SU-DHL-6 (cell line): ENCODE measurements around the gene CEP95.

Source experiments
- H2AFZ ChIP-seq: fragments of 200-600 bp; sonication (generic); 2 replicates; pipeline ENCODE4 v1.6.1; 2014; ENCODE audit warnings: low read depth, mild to moderate bottlenecking, moderate library complexity, mixed read lengths, antibody characterized with exemption, low read length; ENCODE audit not compliant: severe bottlenecking
- H3F3A ChIP-seq: fragments of 200-600 bp; shearing (Covaris generic); 2 replicates; pipeline ENCODE4 v1.6.0; 2016; ENCODE audit warnings: antibody characterized with exemption, mild to moderate bottlenecking; ENCODE audit not compliant: insufficient read depth
- H3K27ac ChIP-seq: fragments of 200-600 bp; sonication (generic); 2 replicates; pipeline ENCODE4 v1.5.1; 2016; ENCODE audit warnings: low read depth, mild to moderate bottlenecking, low read length, moderate library complexity, mixed read lengths
- H3K27me3 ChIP-seq: fragments of 200-600 bp; sonication (generic), shearing (Covaris generic); 2 replicates; pipeline ENCODE4 v1.6.0; 2014; ENCODE audit warnings: mild to moderate bottlenecking, low read length
- H3K36me3 ChIP-seq: fragments of 200-600 bp; sonication (generic); 2 replicates; pipeline ENCODE4 v1.6.1; 2014; ENCODE audit warnings: mild to moderate bottlenecking, low read length, mixed read lengths
- H3K4me2 ChIP-seq: fragments of 300-600, 200-600 bp; shearing (Covaris generic), sonication (generic); 2 replicates; pipeline ENCODE4 v1.6.0; 2014; ENCODE audit warnings: low read length, low read depth, mild to moderate bottlenecking; ENCODE audit not compliant: poor library complexity, severe bottlenecking
- H3K4me3 ChIP-seq: fragments of 200-600 bp; sonication (generic); 2 replicates; pipeline ENCODE4 v1.5.1; 2014; ENCODE audit warnings: antibody characterized with exemption, low read length, mild to moderate bottlenecking, mixed read lengths; ENCODE audit not compliant: insufficient read depth, poor library complexity, severe bottlenecking
- H3K79me2 ChIP-seq: fragments of 200-600 bp; sonication (generic); 2 replicates; pipeline ENCODE4 v1.6.1; 2014; ENCODE audit warnings: mild to moderate bottlenecking, low read length, moderate library complexity; ENCODE audit not compliant: insufficient read depth
- H3K9ac ChIP-seq: fragments of 200-600 bp; sonication (generic); 2 replicates; pipeline ENCODE4 v1.7.0; 2014; ENCODE audit warnings: mild to moderate bottlenecking, low read length
- H3K9me2 ChIP-seq: fragments of 200-600 bp; sonication (generic); replicated peaks from 2 replicates; pipeline ENCODE4 v1.6.1; 2014; ENCODE audit warnings: low read length; ENCODE audit not compliant: insufficient read depth
- H3K9me3 ChIP-seq: fragments of 200-600 bp; sonication (generic); 2 replicates; pipeline ENCODE4 v1.6.1; 2014; ENCODE audit warnings: low read length, mixed read lengths; ENCODE audit not compliant: insufficient read depth
- H4K20me1 ChIP-seq: fragments of 200-600 bp; sonication (generic); 2 replicates; pipeline ENCODE4 v1.6.1; 2014; ENCODE audit warnings: low read depth, mild to moderate bottlenecking, antibody characterized with exemption, low read length, moderate library complexity, mixed read lengths
- CTCF ChIP-seq: fragments of 200-600 bp; sonication (generic); IDR thresholded peaks from one replicate; pipeline ENCODE4 v1.5.1; 2017; ENCODE audit warnings: antibody characterized with exemption, mild to moderate bottlenecking, low read length, moderate library complexity; ENCODE audit not compliant: insufficient read depth, poor library complexity, severe bottlenecking
- EZH2phosphoT487 ChIP-seq: fragments of 200-600 bp; sonication (generic), shearing (Covaris generic); conservative IDR thresholded peaks from 2 replicates; pipeline ENCODE4 v1.6.1; 2018; ENCODE audit warnings: mild to moderate bottlenecking, antibody characterized with exemption, low read length, moderate library complexity, mixed read lengths

Gene CEP95

DNA sequence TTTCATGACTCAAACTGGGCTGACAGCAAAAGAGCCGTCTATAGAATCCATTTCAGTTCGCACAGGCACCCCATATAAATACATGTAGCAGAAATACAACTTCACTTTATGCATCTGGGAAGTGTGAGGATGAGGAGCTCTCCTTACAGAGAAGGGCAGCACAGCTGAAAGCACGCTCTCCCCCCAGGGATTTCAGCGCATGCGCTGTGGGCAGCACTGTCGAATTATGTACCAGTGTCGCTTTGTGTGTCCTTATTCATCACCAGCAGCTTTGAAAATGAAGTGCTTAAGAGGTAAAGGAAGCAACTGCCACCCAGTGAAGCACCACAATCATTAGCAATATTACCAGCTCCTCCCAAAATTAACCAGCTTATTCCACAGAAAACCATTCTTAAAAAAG is 39.9 kb downstream of the CEP95 start:
- Histone ChIP-seq H3K27me3 (no peaks in the 10 kb centered on the region), H3K4me2 (no peak overlapping the region), H3K4me3 (no peak overlapping the region), H3K79me2 (no peaks in the 10 kb centered on the region), H3K9me2 (no peaks in the 10 kb centered on the region), H3K9ac (no peak overlapping the region), H3K36me3 (peaks cover 6% of the 10 kb centered on the region; the same call in 1 of the 2 replicates), H3K27ac (no peak overlapping the region), H4K20me1 (no peaks in the 10 kb centered on the region), H2AFZ (no peak overlapping the region), H3F3A (no peaks in the 10 kb centered on the region), H3K9me3 (no peaks in the 10 kb centered on the region)
- no peak for TF ChIP-seq EZH2phosphoT487
- TF ChIP-seq CTCF: no peak

GRCh38 chr17:64547319-64547718 is 40.5 kb downstream of the CEP95 start:
- H4K20me1 ChIP-seq: no peaks in the 10 kb centered on the region
- H3K9ac ChIP-seq: no peak overlapping the region
- H3K36me3 ChIP-seq: peaks cover 6% of the 10 kb centered on the region; the same call in 1 of the 2 replicates
- no peak overlapping the region for H3K27ac ChIP-seq
- no peak overlapping the region for H2AFZ ChIP-seq
- H3K9me3 ChIP-seq: no peaks in the 10 kb centered on the region
- H3K79me2 ChIP-seq: no peaks in the 10 kb centered on the region
- H3K4me2 ChIP-seq: no peak overlapping the region
- no peaks in the 10 kb centered on the region for H3K9me2 ChIP-seq
- H3K4me3 ChIP-seq: no peak overlapping the region
- no peaks in the 10 kb centered on the region for H3F3A ChIP-seq
- TF ChIP-seq CTCF: no peak
- TF ChIP-seq EZH2phosphoT487: no peak
- no peaks in the 10 kb centered on the region for H3K27me3 ChIP-seq

GRCh38 chr17:64551461-64551860 is 44.7 kb downstream of the CEP95 start:
- no peak overlapping the region for H3K9ac ChIP-seq
- no peak overlapping the region for H3K4me2 ChIP-seq
- H3K27me3 ChIP-seq: no peaks in the 10 kb centered on the region
- H2AFZ ChIP-seq: no peak overlapping the region
- H3F3A ChIP-seq: no peaks in the 10 kb centered on the region
- no peaks in the 10 kb centered on the region for H4K20me1 ChIP-seq
- H3K9me3 ChIP-seq: no peaks in the 10 kb centered on the region
- TF ChIP-seq CTCF (no peak), EZH2phosphoT487 (no peak)
- no peaks in the 10 kb centered on the region for H3K79me2 ChIP-seq
- H3K9me2 ChIP-seq: no peaks in the 10 kb centered on the region
- no peak overlapping the region for H3K27ac ChIP-seq
- 0 out of 2 replicates have a peak, but pooled peaks cover 5% of the 10 kb centered on the region for H3K36me3 ChIP-seq
- no peak overlapping the region for H3K4me3 ChIP-seq

DNA sequence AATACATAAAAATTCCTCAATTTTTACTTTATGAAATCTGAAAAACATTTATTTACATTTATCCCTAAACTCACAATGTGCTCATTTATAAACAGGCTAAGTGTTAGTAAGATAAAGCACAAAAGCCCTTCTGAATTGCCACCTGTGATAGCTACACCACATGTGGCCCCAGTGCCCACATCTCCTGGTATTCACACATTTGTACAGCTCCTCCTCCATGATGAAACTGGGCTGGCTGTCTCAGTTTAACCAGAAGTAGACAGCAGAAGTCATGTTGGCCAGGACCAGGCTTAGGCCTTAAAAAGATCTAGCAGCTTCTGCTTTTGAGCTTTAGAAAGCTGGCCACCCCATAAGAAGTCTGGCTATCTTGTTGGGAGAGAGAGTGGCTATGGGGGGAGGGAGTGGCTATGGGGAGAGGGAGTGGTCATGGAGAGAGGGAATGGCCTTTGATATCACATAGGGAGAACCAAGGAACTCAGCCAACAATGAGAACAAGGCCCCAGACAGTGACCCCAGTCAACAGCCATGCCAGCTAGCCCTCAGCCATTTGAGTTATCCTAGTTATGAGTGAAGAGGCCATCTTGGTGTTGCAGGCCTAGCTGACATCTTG is 47.4 kb downstream of the CEP95 start:
- no peaks in the 10 kb centered on the region for H3K27me3 ChIP-seq
- TF ChIP-seq EZH2phosphoT487: no peak
- TF ChIP-seq CTCF: no peak
- H3K9me2 ChIP-seq: no peaks in the 10 kb centered on the region
- H3K4me3 ChIP-seq: no peak overlapping the region
- H3K27ac ChIP-seq: no peak overlapping the region
- no peak overlapping the region for H3K4me2 ChIP-seq
- no peaks in the 10 kb centered on the region for H3F3A ChIP-seq
- no peaks in the 10 kb centered on the region for H3K9me3 ChIP-seq
- no peak overlapping the region for H3K9ac ChIP-seq
- H2AFZ ChIP-seq: no peak overlapping the region
- no peaks in the 10 kb centered on the region for H3K79me2 ChIP-seq
- H4K20me1 ChIP-seq: no peaks in the 10 kb centered on the region
- 0 out of 2 replicates have a peak, but pooled peaks cover 5% of the 10 kb centered on the region for H3K36me3 ChIP-seq
